Activated CD4-positive, CD25-positive, alpha-beta regulatory T cell treated with anti-CD3 and anti-CD28 coated beads, Interleukin-2, amount 50 U/mL, for 16 hours (primary cell): ENCODE results near the gene ELL2.
"Not testable (repeated sequence)": the region's sequence is repeated elsewhere in the genome, so short reads cannot be mapped to it uniquely, and the experiment has no call there.

Experiments used
- DNase-seq: peaks from one replicate; pipeline ENCODE4 v3.0.0-alpha.2; 2020; ENCODE audit warnings: low read depth, low spot score

Gene ELL2

DNA sequence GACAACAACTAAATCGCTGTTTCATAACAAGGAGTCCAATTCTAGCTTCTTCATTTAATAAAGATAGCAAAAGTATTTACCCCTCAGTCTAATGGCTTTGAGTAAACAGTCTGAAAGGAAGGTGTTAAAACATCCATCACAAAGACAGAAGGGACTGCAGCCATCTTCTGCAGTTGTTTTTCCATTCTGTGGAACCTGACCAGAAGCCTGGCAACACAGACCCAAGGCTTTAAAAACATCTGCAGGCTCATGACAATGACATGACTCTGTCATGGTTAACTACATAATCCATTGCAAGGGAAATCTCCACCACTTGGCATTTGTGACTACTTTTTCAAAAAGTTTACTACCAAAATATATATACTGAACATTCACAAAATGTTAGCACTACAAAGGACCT lies 51.9 kb downstream of the ELL2 start:
- no peak for DNase-seq

- no peak for DNase-seq
Measured at GRCh38 chr5:95908799-95909198, 52.9 kb downstream of the ELL2 start.

DNA sequence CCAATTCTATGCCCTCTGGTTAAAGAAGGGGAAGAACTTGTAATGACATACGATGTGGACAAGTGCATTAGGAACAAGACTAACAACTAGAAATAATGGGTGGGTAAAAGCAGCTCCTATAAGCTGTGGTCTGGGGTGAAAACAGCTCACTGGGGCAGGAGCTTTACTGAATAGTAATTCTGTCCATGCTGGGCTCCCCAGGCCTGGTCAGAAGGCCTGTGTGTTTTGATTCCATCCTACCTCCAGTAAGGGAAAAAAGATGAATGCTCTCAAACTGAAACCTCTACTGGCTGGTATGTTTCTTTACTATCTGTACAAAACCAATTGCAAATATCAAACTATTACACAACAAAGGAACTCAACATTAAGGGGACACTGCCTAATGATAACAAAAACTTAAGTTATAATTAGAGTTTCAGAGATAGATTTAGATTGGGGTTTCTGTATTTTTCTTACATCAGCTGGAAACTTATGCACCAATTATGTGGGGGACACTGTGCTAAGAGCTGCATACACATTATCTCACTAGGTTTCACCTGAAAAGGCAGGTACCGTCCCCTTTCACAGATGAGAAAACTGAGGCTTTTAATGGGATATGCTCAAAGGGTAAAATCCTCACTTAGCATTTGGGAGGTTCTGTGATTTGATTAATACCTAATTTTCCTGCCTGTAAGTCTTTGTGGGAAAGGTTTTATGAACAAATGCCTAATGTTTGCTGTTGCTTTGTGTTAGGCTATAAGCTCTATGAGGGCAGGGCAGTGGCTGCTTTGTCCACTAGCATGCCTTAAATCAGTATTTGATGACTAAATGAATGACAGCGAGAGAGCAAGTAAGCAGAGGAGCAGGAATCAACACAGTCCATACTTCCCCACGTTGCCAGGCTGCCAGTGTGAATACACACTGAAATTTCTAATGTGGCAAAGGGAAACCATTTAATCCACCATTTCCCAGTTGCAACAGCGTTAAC lies 53.6 kb downstream of the ELL2 start:
- no peak for DNase-seq

- no peak for DNase-seq
Measured at GRCh38 chr5:95907067-95907705, 54.5 kb downstream of the ELL2 start.

GRCh38 chr5:95906398-95906797 lies 55.3 kb downstream of the ELL2 start:
- not testable (repeated sequence) for DNase-seq

GRCh38 chr5:95904827-95905226 lies 56.8 kb downstream of the ELL2 start:
- no peak for DNase-seq

DNA sequence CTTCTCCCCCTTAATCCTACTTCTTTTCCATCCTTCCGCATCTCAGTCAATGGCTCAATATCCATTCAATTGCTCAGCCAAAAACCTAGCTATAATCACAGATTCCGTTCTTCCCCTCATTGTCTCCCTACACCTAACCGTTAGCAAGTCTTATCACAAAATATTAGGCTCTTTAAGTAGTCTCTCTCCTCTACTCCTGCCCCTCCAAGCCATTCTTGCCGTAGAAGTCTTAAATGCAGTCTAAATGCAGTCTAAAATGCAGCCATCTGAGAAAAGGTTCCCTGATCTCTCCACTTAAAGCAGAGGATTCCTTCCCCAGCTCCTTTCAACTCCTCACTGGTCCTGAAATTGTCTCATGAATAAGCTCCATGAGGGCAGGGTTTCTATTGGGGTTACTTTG lies 57.8 kb downstream of the ELL2 start:
- DNase-seq, result no peak

- DNase-seq, result no peak
Measured at GRCh38 chr5:95901676-95902627, 59.7 kb downstream of the ELL2 start.

- no peak for DNase-seq
Measured at GRCh38 chr5:95900383-95900958, 61.2 kb downstream of the ELL2 start.

DNA sequence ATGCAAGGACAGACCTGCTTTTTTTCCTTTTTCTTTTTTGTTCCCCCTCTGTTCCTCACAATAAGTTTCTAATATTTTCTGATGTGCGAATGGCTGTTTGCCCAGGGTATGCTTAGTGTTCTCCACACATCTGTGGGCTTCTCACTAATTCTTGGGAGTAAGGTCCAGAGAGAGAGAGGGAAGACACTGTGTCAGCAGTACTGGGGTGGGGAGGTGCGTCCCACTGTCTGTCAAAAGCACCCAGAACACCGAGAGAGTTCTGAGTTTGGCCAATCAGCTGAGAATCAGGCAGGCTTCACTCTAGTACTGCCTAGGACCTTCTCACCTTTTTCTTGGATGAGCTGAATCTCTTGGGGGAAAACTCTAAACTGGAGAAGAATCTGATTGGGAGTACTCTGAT lies 61.8 kb downstream of the ELL2 start:
- DNase-seq, result no peak

DNA sequence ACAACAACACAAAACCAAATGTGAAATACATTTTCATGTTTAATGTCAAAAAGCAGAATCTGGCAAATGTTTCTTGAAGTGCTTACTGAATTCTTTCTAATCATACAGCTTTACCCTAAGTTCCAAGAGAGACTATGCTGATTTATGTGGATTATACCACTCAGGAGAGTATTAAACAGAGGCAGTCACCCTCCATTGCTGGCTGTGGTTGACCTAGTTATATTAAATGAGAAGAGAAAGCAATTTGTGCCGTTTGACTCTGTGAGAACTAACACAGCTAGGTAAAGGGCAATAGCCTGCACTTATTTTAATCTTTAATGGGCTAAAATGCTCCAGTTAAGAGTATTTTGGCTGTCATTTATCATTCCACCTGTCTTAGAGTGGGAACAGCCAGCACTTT lies 62.6 kb downstream of the ELL2 start:
- DNase-seq, result no peak

- DNase-seq, result no peak
Measured at GRCh38 chr5:95895771-95896170, 65.9 kb downstream of the ELL2 start.

DNA sequence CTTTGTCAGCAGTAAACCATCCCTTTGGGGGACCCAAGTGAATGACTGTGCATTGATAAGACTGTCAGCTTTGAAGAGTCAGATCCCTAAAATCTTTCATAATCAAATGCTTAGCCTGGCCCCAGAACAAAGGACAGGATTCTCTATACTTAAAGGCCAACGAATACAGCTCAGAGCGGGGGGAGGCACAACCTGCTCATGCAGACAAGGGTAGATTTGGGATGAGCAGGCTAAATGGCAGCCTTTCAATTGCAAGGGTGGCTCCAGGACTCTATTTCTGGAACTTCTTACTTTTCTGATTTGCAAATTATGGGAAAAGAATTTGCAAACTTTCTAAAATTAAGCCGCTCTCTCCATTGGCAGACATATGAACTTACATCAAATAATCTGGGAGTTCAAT lies 66.4 kb downstream of the ELL2 start:
- DNase-seq, result no peak

DNA sequence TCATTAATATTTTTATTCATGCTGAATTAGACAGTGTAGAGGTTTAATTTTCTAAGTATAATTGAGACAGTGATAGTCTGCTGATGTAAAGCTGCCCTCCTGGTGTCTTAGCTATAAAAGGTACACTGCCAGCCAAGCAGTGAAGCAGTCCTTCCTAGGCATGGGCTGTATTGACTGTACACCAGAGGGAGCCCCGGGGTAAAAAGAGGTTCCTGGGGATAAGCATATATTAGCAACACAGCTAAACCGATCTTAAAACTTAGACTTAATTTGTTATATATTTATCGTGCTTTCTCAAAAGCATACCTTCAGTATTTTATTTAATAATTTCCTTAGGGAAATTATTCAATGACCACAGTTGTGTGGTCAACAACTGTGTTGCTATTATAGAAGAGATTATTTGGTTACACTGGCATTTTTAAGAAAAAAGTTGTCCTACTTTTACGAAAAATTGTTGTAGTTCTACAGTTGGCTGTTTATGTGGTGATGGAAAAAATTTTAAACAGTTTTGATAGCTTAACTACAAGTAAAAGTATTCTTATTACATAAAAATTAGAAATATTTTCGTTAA lies 68.8 kb downstream of the ELL2 start:
- no peak for DNase-seq

DNA sequence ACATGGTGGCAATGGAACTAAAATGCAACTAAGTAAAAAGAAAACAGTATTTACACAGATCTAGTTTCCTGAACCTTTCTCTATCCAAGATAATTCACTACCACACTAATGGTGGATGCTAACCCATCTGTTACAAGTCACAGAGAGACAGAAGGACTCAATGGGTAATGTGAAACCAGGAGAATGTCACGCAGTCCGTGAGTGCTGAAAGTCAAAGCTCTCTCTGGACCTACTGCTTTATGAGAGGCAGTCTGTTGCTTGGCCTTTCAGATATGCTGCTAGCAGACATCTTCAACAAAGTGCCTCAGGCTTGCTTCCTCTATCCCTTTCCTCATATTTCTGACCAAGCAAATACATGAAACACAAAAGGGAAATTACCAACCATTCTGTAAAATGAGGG lies 70.2 kb downstream of the ELL2 start:
- no peak for DNase-seq

DNA sequence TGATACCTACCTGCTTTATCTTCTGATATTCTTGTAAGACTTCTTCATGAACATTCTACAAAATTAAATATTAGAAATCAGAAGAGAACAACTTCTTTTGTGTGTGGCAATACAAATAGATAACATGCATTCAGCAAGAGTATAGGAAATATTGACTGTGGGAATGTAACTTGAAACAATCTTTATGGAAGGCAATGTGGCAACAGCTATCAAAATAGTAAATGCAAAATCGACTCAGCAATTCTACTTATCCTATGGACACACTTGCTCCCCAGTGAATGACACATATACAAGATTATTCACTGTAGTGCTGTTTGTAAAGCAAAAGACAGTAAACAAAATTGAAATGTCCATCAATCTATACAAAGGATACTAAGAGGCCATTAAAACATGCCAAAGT lies 72.6 kb downstream of the ELL2 start:
- DNase-seq, result no peak

DNA sequence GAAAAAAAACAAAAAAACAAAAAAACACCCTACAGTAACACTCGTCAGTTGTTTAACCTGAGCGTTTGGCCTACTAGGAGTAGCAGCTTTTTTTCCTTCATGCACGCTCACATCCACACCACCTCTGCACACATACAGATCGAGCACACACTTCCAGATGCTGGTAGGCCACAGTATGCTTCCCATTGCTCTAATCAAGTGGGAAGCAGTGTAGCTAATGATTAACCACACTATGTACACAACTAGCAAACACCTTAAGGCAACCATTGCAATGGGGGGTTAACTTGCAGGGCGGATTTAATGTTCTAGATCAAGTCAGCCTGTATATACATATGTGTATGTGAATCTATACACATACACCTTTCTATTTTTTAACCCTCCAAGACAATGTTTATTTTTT lies 73.7 kb downstream of the ELL2 start:
- no peak for DNase-seq

DNA sequence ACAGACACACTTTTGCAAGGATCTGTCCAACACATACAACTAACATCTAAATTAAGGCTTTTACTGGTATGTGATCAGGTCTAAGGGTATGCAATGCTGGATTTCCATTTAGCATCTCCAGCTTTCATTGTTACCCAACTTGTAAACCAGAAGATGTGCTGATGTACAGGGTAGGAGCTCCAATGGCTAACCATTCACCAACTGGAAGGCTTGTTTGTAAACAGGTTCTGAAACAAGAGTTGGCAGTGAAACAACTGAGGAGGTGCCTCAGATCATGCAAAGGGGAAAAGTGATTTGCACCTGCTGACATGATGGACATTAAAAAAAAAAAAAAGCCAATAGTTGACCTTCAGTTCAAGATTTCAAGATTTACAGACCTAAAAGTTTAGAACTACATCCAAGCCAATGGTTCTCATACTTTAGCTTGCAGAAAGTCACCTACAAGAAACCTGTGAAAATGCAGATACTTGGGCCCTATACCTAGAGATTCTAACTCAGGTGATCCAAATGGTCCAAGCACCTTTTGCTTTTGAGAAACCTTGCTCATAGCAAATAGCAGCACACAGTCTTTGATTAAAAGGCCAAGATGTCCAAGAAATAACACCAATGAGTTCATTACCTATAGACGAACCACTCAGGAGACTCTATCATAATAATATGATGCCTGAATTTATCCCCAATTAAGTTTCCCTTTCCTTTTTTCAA lies 75.2 kb downstream of the ELL2 start:
- no peak for DNase-seq

DNA sequence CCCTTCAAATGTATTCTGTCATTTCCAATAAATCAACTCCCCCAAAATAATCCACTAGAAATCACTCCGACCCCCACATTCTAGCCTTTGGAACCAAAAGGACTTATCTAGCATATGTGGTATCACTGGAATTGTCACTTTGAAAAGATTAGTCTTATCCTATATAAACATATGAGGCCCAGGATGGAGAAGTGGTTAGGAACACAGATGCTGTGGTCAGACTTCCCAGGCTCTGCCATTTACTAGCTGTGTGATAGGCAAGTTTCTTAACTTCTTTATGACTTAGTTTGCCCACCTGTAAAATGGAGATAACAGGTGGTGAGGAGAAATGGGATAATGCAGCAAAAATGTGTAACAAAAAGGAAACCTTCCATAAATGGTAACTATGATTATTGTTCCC lies 77.1 kb downstream of the ELL2 start:
- no peak for DNase-seq

DNA sequence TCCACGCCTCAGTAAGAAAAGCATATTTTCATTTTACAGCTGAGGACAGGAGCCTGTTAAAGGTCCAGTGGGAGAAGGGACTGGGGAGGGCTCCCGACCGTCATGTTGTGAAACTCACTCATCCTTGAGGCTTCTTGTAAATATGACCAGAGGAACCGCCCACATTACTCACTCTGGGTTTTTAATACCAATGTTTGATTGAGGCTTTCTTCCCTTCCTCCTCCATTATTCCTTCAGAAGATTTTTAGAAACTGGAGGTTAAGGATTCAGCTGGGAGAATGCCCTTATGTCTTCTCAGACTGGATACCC lies 77.7 kb downstream of the ELL2 start:
- no peak for DNase-seq
